Stimulated activated naive CD8-positive, alpha-beta T cell treated with anti-CD3 and anti-CD28 coated beads, Interleukin-15, Interleukin-2, amounts not matched to agents 100 U/mL and 50 U/mL, for 24 hours (primary cell): ENCODE data around the gene TBX2.
A peak's percentile ranks its signal among the peaks of the same experiment; 100 is the strongest.
"Not testable (repeated sequence)": the region's sequence is repeated elsewhere in the genome, so short reads cannot be mapped to it uniquely, and the experiment has no call there.

Experiments
- ATAC-seq: fragments of 150-1000 bp; cut with Tn5 transposase; one replicate; pipeline ENCODE4 v1.10.0; 2021
- DNase-seq: peaks from one replicate; pipeline ENCODE4 v3.0.0; 2021

The TBX2 gene

DNA sequence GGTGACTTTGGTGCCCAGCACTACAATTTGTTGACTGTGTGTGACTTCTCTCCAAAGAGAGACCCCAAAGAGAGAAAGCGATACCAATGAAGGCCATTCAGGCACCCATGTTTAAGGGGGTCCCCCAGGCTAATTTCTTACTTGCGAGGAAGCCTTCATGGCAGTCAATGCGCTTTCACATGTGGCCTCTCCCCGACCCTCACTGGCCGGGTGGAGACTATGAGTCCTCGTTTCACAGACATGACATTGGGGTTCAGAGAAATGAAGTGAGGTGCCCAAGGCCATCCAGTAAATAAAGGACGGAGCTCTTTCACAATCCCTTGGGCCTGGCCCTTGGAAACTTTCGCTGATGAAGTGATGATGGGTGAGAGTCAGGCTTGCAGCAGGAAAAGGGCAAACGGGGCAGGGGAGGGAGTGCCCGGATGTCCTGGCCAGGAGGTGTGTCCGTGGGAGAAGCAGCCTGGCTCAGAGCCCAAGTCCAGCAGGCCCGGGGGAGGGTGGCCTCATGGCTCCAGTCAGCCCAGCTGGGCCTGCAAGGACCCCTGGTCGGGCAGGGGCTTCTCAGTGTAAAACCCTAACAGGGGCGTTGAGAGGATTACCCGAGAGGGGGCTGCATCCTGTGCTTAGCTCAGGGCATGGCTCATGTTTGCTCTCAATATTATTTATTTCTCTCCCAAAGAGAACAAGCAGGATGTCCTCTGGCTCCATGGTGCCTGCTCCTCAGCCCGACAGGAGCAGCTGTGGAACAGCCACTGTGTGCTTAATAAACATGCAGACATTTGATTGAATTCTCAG is 14.7 kb downstream of the TBX2 start:
- no peak for DNase-seq
- ATAC-seq: no peak

- DNase-seq (no peak), ATAC-seq (no peak)
These were observed 15.3 kb downstream of the TBX2 start for GRCh38 chr17:61414936-61415251.

DNA sequence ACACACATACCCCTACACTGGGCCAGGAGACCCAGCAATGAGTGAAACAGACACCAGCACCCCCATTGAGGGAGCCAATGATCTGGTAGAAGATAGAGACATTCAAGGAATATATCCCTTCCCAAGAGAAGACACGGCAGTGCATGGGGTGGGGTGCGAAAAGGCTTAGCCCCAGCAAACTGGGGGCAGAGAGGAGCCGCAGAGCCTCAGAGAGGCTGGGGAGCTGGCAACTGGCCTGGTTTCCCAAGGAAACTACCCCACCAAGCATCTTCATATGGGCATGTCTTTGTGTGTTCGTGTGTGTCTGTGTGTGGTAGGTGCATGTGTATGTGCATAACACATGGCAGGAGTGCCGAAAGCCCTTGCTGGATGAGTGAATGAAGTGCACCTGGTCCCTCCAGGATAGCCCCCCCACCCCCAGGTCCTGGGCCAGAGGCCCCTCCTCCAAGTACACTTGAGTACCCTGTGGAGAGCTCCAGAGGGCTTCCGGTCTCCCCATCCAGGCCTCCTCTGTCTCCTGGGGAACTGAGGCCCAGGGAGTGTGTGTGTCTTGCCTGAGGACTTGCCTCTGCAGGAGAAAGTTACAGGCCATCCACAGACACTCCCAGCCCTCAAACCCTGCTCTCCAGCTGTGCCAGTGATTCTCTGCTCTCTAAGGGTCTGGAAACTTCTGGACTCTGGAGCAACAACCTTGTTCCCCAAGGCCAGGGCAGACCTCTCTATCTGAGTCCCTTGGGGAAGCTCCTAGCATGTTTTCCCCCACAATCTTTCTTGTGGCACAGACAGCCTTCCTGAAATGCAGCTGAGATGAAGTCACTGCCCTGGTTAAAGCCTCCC is 15.9 kb downstream of the TBX2 start:
- no peak for DNase-seq
- no peak for ATAC-seq

DNA sequence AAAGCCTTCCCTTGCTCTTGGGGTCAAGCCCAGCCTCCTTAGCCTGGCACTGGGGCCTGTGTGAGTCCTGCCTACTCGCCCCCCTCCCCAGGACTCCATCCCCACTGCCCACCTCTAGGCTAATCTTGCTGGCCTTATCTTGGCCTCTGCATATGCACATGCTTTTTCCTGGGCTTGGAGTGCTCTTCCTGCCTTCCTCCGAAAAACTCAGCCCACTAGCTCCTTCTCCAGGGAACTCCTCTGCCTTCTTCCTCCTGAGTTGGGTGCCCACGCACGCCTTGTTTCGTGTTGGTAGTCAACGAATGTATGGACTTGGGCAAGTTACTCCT is 16.5 kb downstream of the TBX2 start:
- no peak for ATAC-seq

DNA sequence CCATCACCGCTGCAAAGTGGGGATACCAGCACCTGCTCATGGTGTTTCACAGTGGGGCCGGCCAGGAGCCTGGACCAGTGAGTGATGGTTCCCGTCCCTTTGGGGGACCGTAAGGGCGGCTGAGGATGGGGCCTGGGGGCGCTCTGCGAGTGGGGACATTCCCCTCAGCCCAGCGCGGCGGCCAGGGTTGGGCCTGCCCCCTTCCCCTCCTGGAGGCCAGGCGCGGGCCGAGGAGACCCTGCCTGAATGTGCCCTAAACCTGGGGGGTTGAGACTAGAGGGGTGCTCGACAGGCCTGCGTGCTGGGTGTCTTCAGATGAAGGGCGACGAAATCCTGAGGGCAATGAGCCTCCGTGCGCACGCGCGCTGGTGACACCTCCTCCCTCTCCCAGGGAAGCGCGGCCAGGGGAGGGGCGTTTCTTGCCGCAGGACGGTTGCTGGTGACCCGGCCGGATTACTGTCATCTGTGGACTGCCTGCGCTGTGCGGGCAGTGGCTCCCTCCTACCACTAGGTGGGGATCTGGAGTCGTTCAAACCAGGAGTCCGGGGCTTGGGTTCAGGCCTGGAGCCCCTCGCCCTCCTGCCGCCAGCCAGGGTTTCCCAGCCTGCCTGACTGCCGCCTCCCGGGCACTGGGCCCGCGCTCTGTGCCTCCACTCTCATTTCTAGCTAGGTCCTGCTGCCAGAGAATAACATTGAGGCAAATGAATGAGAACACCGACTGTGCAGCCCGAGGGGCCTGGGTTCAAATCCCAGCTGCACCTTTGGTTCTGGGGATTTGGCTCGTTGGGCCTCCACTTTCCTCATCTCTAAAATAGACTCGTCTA is 17.1 kb downstream of the TBX2 start:
- ATAC-seq (peak; percentile 53), DNase-seq (peak; percentile 71)

More for the DNA sequence above, 16.5 kb downstream of the TBX2 start:
- DNase-seq: no peak

- ATAC-seq (no peak), DNase-seq (no peak)
These were observed 18.8 kb downstream of the TBX2 start for GRCh38 chr17:61418449-61418848.

DNA sequence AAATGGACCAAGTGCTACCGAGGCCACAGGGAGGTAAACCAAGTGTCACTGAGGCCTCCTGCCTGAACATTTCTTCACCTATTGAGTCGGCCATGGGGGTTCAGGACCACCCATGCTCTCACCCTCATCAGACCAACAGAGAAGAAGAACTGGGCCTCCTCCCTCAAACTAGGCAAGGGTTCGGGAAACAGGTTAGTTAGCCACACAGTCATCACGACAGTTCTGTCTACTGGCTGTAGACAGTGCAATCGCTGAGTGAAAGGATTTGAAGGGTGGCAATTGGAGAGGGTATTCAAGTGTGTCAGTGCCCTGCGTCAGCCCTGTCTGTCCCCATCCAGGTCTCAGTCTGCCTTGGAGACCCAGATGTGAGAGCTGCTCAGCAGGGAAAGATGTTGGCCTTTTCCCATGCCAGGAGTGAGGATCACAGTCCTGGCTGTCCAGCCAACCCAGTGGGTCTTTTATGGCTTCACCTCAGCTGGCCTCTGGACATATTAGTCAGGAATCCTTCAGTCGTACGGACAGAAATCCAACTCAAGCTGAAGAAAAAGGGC is 19.9 kb downstream of the TBX2 start:
- ATAC-seq (no peak), DNase-seq (no peak)

GRCh38 chr17:61420052-61420451 is 20.4 kb downstream of the TBX2 start:
- ATAC-seq (no peak), DNase-seq (no peak)

DNA sequence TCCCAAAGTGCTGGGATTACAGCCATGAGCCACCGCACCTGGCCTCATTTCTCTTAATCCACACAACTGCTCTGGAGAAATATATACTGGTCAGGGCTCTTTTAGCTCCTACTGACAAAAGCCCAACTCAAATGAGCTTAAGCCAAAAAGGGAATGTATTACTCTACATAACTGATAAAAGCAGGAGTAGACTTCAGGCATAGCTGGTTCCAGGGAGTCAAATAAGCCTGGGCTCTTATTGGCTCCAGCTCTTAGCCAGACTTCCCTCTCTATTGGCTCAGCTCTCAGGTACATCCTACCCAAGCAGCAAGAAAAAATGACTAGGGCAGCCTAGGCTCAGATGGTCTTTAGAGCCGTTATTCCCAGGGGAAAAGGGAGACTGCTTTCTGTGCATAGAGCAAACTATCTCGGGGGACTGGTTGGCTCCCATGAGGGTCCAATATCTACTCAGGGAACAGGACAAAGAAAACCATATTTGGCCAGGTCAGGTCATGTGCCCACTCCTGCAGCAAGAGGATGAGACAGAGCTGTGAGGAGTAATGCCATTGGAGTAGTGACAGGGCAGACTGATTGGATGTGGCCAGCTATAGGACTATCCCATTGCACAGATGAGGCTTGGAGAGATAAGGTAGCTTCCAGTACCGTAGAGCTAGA is 21.2 kb downstream of the TBX2 start:
- DNase-seq (no peak), ATAC-seq (no peak)

- DNase-seq (no peak), ATAC-seq (no peak)
These were observed 21.8 kb downstream of the TBX2 start for GRCh38 chr17:61421460-61421859.

DNA sequence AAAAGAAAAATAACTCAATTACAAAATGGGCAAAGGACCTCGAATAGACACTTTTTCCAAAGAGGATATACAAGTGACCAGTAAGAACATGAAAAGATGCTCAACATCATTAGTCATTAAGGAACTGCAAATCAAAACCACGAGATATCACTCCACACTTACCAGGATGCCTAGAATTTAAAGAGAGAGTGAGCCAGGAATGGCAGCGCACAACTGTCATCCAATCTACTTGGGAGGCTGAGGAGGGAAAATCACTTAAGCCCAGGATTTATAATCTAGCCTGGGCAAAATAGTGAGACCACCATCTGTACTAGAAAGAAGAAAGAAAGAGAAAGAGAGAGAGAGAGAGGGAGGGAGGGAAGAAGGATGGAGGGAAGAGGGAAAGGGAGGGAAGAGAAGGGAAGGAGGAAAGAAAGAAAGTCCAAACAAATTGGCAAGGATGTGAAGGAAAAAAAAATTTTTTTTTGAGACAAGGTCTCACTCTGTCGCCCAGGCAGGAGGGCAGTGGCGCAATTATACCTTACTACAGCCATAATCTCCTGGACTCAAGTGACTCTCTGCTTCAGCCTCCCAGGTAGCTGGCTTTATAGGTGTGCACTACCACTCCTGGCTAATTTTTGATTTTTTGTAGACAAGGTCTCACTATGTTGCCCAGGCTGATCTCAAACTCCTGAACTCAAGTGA is 22.6 kb downstream of the TBX2 start:
- DNase-seq (no peak), ATAC-seq (no peak)

- ATAC-seq (no peak), DNase-seq (no peak)
These were observed 23.2 kb downstream of the TBX2 start for GRCh38 chr17:61422869-61423268.

- no peak for ATAC-seq
- no peak for DNase-seq
These were observed 24.5 kb downstream of the TBX2 start for GRCh38 chr17:61423967-61424649.

DNA sequence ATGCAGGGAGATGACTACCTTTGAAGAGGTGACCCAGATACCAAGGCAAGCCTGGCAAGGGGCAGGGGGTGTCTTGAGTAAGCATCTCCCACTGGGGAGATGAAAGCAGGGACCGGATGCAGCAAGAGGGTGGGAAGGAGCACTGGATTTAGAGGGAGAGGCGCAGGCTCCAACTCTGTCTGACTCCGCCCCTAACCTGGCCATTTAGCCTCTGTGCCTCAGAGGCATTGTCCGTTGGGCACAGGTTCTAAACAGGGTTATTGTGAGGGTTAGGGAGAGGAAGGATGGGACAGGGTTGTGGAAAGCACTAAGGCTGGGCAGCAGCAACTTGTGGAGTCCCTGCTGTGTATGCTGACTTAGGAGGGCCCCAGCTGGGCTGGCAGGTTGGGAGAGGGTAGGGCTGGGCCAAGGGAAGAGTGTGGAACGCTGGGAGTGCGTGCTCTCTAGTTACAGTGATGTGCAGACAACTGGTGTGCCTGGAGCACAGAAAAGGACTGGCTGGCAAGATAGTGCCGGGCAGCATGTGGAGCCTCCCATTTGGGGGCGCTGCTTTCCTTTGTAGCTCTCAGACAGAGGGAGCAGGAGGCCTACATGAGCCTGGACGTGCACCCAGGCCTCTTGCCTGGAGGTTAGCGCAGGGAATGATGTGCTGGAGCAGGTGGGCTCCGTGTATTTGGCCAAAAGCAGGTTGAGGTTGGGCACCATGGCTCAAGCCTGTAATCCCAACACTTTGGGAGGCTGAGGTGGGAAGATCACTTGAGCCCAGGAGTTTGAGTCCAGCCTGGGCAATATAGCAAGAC is 26.2 kb downstream of the TBX2 start:
- ATAC-seq (no peak), DNase-seq (no peak)

GRCh38 chr17:61426482-61427304 is 27.1 kb downstream of the TBX2 start:
- DNase-seq: no peak
- ATAC-seq: no peak

- no peak for DNase-seq
These were observed 27.9 kb downstream of the TBX2 start for GRCh38 chr17:61427567-61427966.

GRCh38 chr17:61429274-61429673 is 29.6 kb downstream of the TBX2 start:
- DNase-seq: no peak
- ATAC-seq: no peak

More at GRCh38 chr17:61427567-61427966, 27.9 kb downstream of the TBX2 start:
- ATAC-seq: no peak

- not testable (repeated sequence) for DNase-seq, ATAC-seq
These were observed 30.2 kb downstream of the TBX2 start for GRCh38 chr17:61429831-61430230.
